Nephron (organoid): Measurements from ENCODE around the gene C20orf202.

Experiments
- H3K27ac Mint-ChIP-seq, 3 experiments: 2 replicates each; pipeline ENCODE4 v1.8.0; 2020; ENCODE audit warnings: mixed read lengths in 3 of 3, mild to moderate bottlenecking in 2 of 3, moderate library complexity in 1 of 3
- H3K27me3 Mint-ChIP-seq: 2 replicates; pipeline ENCODE4 v1.8.0; 2021; ENCODE audit warnings: low read depth, mild to moderate bottlenecking, moderate library complexity, mixed read lengths
- H3K36me3 Mint-ChIP-seq: 2 replicates; pipeline ENCODE4 v1.8.0; 2020; ENCODE audit warnings: low read depth, mixed read lengths
- H3K4me1 Mint-ChIP-seq: 2 replicates; pipeline ENCODE4 v1.8.0; 2020; ENCODE audit warnings: mixed read lengths
- H3K4me3 Mint-ChIP-seq, 3 experiments: 2 replicates each; pipeline ENCODE4 v1.8.0; 2020; ENCODE audit warnings: mild to moderate bottlenecking in 3 of 3, mixed read lengths in 3 of 3, moderate library complexity in 2 of 3
- H3K9me3 Mint-ChIP-seq: 2 replicates; pipeline ENCODE4 v1.8.0; 2020; ENCODE audit warnings: mixed read lengths
- TF ChIP-seq, protein P1 (sequence below), 3 experiments: fragments of 200-600 bp; sonication (generic); IDR thresholded peaks; one replicate each; pipeline ENCODE4 v1.5.0; 2021; ENCODE audit warnings: antibody characterized with exemption in 3 of 3; ENCODE audit not compliant: unreplicated experiment in 3 of 3

Gene C20orf202

DNA sequence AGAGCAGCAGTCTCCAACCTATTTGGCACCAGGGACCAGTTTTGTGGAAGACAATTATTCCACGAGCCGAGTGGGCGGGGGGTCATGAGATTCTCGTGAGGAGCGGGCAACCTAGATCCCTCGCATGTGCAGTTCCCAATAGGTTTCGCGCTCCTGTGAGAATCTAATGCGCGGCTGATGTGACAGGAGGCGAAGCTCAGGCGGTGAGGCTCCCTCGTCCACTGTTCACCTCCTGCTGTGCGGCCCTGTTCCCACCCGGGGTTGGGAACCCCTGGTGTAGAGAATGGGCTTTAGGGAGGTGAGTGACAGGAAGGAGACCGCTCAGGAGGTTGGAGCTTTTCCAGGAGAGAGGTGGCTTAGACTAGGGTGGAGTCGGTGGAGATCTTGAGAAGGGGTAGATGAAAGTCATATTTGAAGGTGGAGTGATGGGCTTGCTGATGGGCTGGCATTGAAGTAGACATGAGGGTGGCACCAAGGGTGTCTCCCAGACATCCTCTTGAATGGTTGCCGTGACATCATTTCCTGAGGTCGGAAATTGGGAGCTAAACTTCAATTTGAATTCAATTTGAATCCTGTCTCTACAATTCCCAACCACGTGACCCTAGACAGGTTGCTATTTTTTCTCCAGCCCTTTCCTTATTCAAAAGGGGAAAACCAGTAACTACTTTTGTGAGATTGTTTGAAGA is 21.1 kb downstream of the C20orf202 start:
- Mint-ChIP-seq H3K4me3 (peak overlapping the region; percentile 63 to 68 (median 68)), H3K27me3 (peaks cover 43% of the 10 kb centered on the region), H3K4me1 (no peaks in the 10 kb centered on the region), H3K27ac (no peak overlapping the region), H3K36me3 (no peaks in the 10 kb centered on the region), H3K9me3 (peaks cover 3% of the 10 kb centered on the region)
- TF ChIP-seq, protein P1, sequence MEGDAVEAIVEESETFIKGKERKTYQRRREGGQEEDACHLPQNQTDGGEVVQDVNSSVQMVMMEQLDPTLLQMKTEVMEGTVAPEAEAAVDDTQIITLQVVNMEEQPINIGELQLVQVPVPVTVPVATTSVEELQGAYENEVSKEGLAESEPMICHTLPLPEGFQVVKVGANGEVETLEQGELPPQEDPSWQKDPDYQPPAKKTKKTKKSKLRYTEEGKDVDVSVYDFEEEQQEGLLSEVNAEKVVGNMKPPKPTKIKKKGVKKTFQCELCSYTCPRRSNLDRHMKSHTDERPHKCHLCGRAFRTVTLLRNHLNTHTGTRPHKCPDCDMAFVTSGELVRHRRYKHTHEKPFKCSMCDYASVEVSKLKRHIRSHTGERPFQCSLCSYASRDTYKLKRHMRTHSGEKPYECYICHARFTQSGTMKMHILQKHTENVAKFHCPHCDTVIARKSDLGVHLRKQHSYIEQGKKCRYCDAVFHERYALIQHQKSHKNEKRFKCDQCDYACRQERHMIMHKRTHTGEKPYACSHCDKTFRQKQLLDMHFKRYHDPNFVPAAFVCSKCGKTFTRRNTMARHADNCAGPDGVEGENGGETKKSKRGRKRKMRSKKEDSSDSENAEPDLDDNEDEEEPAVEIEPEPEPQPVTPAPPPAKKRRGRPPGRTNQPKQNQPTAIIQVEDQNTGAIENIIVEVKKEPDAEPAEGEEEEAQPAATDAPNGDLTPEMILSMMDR (IDR thresholded peaks at IDR 0.05; ENCODE audit: unreplicated experiment in 3 of 3) = no peak

DNA sequence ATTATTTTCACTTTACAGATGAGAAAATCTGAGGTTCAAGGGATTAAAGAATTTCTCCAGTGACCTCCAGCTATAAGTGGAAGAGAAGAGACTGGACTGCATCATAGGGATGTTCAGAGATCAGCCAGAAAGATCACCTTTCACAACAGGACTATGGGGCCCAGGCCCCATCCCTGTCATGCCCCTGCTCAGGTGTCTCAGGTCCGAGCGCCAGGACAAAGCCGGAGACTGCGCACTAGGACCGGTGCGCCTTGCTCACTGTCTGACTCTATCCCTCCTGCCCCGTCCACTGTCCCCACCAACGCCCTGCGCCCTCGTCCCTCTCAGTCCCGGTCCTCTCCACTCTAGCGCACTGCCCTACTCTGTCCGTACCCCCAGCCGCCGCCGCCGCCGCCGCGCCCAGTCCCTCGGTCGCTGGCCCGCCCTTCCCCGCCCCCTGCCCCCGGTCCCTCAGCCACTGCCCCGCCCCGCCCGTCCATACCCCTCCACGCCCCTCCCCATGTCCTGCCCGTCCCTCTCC is 22.1 kb downstream of the C20orf202 start:
- H3K9me3 Mint-ChIP-seq = peaks cover 3% of the 10 kb centered on the region
- no peaks in the 10 kb centered on the region for H3K4me1 Mint-ChIP-seq
- no peaks in the 10 kb centered on the region for H3K36me3 Mint-ChIP-seq
- peak overlapping the region; percentile 83 to 84 (median 83) for H3K4me3 Mint-ChIP-seq
- TF ChIP-seq, protein P1 (IDR thresholded peaks at IDR 0.05; ENCODE audit: unreplicated experiment in 3 of 3) = no peak
- peaks cover 43% of the 10 kb centered on the region for H3K27me3 Mint-ChIP-seq
- no peak overlapping the region for H3K27ac Mint-ChIP-seq

DNA sequence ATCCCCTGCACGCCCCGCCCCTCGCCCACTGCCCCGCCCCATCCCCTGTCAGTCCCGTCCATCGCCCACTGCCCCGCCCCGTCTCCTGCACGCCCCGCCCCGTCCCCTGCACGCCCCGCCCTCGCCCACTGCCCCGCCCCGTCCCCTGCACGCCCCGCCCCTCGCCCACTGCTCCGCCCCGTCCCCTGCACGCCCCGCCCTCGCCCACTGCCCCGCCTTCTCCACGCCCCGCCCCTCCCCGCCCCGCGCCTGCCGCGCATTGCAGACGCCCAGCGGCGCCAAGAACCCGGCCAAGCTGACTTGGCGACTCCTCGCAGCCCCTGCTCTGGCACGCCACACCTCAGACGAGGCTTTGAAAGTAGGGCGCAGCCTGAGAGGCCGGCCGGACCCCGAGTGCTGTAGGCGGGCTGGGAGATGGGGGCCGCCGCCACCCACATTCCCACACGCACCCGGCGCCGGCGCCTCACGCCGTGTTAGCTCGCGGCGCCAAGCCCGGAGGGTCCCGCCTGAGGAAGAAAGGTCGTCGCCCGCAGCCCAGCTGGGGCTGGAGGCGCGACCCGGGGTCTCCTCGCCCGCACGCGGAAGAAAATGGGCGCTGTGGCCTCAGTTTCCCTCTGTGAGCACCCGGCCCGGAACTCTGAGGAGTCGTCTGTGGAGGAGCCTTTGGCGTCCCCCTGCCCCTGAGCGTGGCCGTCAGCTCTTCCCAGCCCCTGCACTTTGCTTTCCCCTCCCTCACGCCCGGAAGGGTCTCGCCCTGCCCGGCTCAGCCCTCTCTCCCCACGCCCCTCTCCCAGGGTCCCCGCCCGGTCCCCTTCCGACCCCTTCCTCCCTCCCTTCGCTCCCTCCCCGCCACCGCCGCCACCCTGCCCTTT is 22.8 kb downstream of the C20orf202 start, which contains the start of gene RAD21L1:
RAD21L1 (plus strand) TSS at position 262 of the 872 bp plus-strand sequence. CDS start 2,410 bp downstream, outside the sequence.
- no peaks in the 10 kb centered on the region for H3K36me3 Mint-ChIP-seq
- TF ChIP-seq, protein P1 (IDR thresholded peaks at IDR 0.05; ENCODE audit: unreplicated experiment in 3 of 3) = no peak
- H3K27me3 Mint-ChIP-seq = peaks cover 44% of the 10 kb centered on the region
- H3K27ac Mint-ChIP-seq = peak within 1 kb of the TSS in 1 of 3 experiments; percentile 57
- peak within 1 kb of the TSS; percentile 84 to 88 (median 86) for H3K4me3 Mint-ChIP-seq
- H3K4me1 Mint-ChIP-seq = no peaks in the 10 kb centered on the region
- H3K9me3 Mint-ChIP-seq = peaks cover 3% of the 10 kb centered on the region

DNA sequence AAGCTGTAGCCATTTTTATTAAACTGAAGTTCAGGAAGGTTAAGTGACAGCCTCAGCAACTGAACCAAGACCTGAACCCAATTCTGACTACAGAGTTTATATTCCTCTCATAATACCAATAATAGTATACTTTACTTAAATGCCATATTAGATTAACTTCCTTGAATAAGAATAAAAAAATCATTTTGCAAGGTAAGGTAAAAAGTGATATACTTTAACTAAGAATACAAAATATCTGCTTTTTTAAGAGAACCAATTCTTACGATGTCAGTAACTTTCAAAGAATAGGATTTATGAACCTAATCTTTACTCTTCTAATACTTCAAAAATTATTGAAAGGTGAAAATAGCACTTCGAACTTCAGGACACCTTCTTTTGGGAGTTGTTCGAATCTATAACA is 26.3 kb downstream of the C20orf202 start:
- Mint-ChIP-seq H3K4me1 (no peaks in the 10 kb centered on the region), H3K27ac (no peak overlapping the region), H3K9me3 (no peaks in the 10 kb centered on the region), H3K36me3 (no peaks in the 10 kb centered on the region), H3K27me3 (peaks cover 40% of the 10 kb centered on the region), H3K4me3 (no peak overlapping the region)
- TF ChIP-seq, protein P1 (IDR thresholded peaks at IDR 0.05; ENCODE audit: unreplicated experiment in 3 of 3) = no peak

DNA sequence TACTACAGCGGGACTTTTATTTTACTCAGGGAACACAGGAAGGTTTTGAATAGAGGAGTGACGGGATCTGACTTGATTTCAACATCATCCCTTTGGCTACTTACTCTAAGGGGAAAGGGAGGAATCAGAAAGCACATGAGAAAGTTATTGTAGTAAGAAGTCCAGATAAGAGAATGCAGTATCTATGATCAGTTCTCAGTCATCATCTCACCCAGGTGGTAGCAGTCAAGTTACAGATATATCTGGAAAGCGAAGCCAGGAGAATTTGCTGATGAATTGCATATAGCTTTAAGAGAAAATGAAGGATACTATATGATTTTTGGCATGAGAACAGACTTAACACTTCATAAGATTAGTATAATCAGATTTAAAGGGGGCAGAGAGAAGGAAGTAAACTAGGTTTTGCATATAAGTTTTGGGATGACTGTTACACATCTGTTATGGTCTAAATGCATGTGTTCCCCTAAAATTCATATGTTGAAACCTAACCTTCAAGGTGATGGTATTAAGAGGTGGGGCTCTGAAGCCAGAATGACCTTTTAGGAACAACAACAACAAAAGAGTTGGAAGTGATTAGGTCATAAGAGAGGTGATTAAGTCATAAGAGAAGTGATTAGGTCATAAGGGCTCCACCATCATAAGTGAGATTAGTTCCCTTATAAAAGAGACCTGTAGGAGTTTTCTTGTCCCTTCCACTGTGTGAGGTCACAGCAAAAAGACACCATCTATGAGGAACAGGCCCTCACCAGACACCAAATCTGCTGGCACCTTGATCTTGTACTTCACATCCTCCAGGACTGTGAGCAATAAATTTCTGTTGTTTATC is 29.2 kb downstream of the C20orf202 start:
- Mint-ChIP-seq H3K4me3 (no peak overlapping the region), H3K4me1 (no peaks in the 10 kb centered on the region), H3K27me3 (peaks cover 31% of the 10 kb centered on the region), H3K36me3 (no peaks in the 10 kb centered on the region), H3K27ac (no peak overlapping the region), H3K9me3 (no peaks in the 10 kb centered on the region)
- TF ChIP-seq, protein P1 (IDR thresholded peaks at IDR 0.05; ENCODE audit: unreplicated experiment in 3 of 3) = no peak
